Muscle of leg (tissue), 11 donors: Measurements from ENCODE around the gene RREB1. TPM values are rescaled to one million over a fixed set of nuclear protein-coding genes. Genes with fewer than 3 reads are reported as not detected.

ENCODE experiments used
- DNase-seq: peaks from one replicate; pipeline ENCODE4 v3.0.0; 2013
- H3K27ac ChIP-seq: one replicate; pipeline ENCODE4 v1.5.1; 2013; ENCODE audit warnings: mild to moderate bottlenecking, low read length, control low read depth
- H3K27me3 ChIP-seq: one replicate; pipeline ENCODE4 v1.6.1; 2013; ENCODE audit warnings: low read length; ENCODE audit not compliant: control insufficient read depth, insufficient read depth
- H3K36me3 ChIP-seq: one replicate; pipeline ENCODE4 v1.6.1; 2013; ENCODE audit warnings: low read length; ENCODE audit not compliant: control insufficient read depth, insufficient read depth
- H3K4me1 ChIP-seq: one replicate; pipeline ENCODE4 v1.6.1; 2013; ENCODE audit warnings: low read length; ENCODE audit not compliant: control insufficient read depth, insufficient read depth
- H3K4me3 ChIP-seq: one replicate; pipeline ENCODE4 v1.5.1; 2013; ENCODE audit warnings: low read length, control low read depth
- H3K9me3 ChIP-seq: replicated peaks from 2 replicates; pipeline ENCODE4 v1.6.1; 2013; ENCODE audit warnings: low read depth, low read length; ENCODE audit not compliant: control insufficient read depth
- WGBS: methylation state at CpG from one replicate; pipeline ENCODE4 v1.1.5; 2013; ENCODE audit warnings: missing lambda C conversion rate; ENCODE audit not compliant: insufficient coverage; 5-methylcytosine and 5-hydroxymethylcytosine counted together
- polyA plus RNA-seq, 8 donors: library from polyadenylated mRNA; unstranded; fragments of 120-200 nt; gene quantifications; one replicate each; pipeline versions ENCODE4 v1.2.1 to v1.2.3, GENCODE V29; 2013; ENCODE audit warnings: inconsistent platforms in 1 of 8, low replicate concordance in 1 of 8; ENCODE audit not compliant: insufficient read length in 8 of 8, insufficient read depth in 1 of 8
- total RNA-seq: library from RNA; stranded (reverse); fragments of 120-200 nt; gene quantifications from one replicate; pipeline ENCODE4 v1.2.4, GENCODE V29; 2013

The RREB1 gene
- total and polyA plus RNA-seq, 9 donors = 12.2 to 21.4 (median 19.0) TPM

GRCh38 chr6:7282097-7282906 lies 174.5 kb downstream of the RREB1 start:
- peaks cover 14% of the 10 kb centered on the region for H3K36me3 ChIP-seq

GRCh38 chr6:7283676-7284075 lies 175.9 kb downstream of the RREB1 start:
- DNase-seq = no peak
- H3K4me3 ChIP-seq = no peak overlapping the region
- H3K27ac ChIP-seq = no peak overlapping the region
- no peaks in the 10 kb centered on the region for H3K27me3 ChIP-seq
- peaks cover 14% of the 10 kb centered on the region for H3K36me3 ChIP-seq
- H3K4me1 ChIP-seq = no peaks in the 10 kb centered on the region
- H3K9me3 ChIP-seq = no peaks in the 10 kb centered on the region
- WGBS = no CpG with 5 or more reads among the region's 2 CpGs

More at GRCh38 chr6:7282097-7282906, 174.5 kb downstream of the RREB1 start:
- Histone ChIP-seq H3K4me1 (no peaks in the 10 kb centered on the region), H3K27me3 (no peaks in the 10 kb centered on the region), H3K27ac (no peak overlapping the region), H3K4me3 (no peak overlapping the region), H3K9me3 (no peaks in the 10 kb centered on the region)
- DNase-seq = no peak
- 83% methylated on average over 10 of the region's 10 CpGs for WGBS

- H3K36me3 ChIP-seq = peaks cover 17% of the 10 kb centered on the region
- WGBS = 100% methylated on average over 2 of the region's 6 CpGs
- H3K27me3 ChIP-seq = no peaks in the 10 kb centered on the region
These were observed 177.7 kb downstream of the RREB1 start for GRCh38 chr6:7285416-7285815.

GRCh38 chr6:7290079-7290478 lies 182.3 kb downstream of the RREB1 start:
- no peak overlapping the region for H3K27ac ChIP-seq
- H3K4me3 ChIP-seq = no peak overlapping the region
- no peaks in the 10 kb centered on the region for H3K4me1 ChIP-seq
- H3K36me3 ChIP-seq = peaks cover 27% of the 10 kb centered on the region
- no peaks in the 10 kb centered on the region for H3K27me3 ChIP-seq
- DNase-seq = no peak
- no peaks in the 10 kb centered on the region for H3K9me3 ChIP-seq
- WGBS = no CpG with 5 or more reads among the region's 1 CpG

More at GRCh38 chr6:7285416-7285815, 177.7 kb downstream of the RREB1 start:
- DNase-seq = no peak
- Histone ChIP-seq H3K9me3 (no peaks in the 10 kb centered on the region), H3K4me3 (no peak overlapping the region), H3K4me1 (no peaks in the 10 kb centered on the region), H3K27ac (no peak overlapping the region)

GRCh38 chr6:7292596-7293255 lies 185.0 kb downstream of the RREB1 start:
- no peak for DNase-seq
- 100% methylated on average over 2 of the region's 6 CpGs for WGBS
- no peaks in the 10 kb centered on the region for H3K4me1 ChIP-seq
- no peak overlapping the region for H3K4me3 ChIP-seq
- H3K27ac ChIP-seq = no peak overlapping the region
- no peaks in the 10 kb centered on the region for H3K27me3 ChIP-seq
- H3K36me3 ChIP-seq = peaks cover 29% of the 10 kb centered on the region
- H3K9me3 ChIP-seq = no peaks in the 10 kb centered on the region

- Histone ChIP-seq H3K4me1 (no peaks in the 10 kb centered on the region), H3K27ac (no peak overlapping the region), H3K27me3 (no peaks in the 10 kb centered on the region), H3K4me3 (no peak overlapping the region), H3K36me3 (peaks cover 33% of the 10 kb centered on the region), H3K9me3 (no peaks in the 10 kb centered on the region)
- DNase-seq = no peak
- WGBS = no CpG with 5 or more reads among the region's 3 CpGs
These were observed 188.2 kb downstream of the RREB1 start for GRCh38 chr6:7295916-7296315.

GRCh38 chr6:7296602-7297001 lies 188.8 kb downstream of the RREB1 start:
- no CpG with 5 or more reads among the region's 2 CpGs for WGBS
- H3K4me1 ChIP-seq = no peaks in the 10 kb centered on the region
- DNase-seq = no peak
- H3K4me3 ChIP-seq = no peak overlapping the region
- no peaks in the 10 kb centered on the region for H3K27me3 ChIP-seq
- H3K36me3 ChIP-seq = peaks cover 40% of the 10 kb centered on the region
- no peaks in the 10 kb centered on the region for H3K9me3 ChIP-seq
- H3K27ac ChIP-seq = no peak overlapping the region

GRCh38 chr6:7298113-7298512 lies 190.4 kb downstream of the RREB1 start:
- Histone ChIP-seq H3K9me3 (no peaks in the 10 kb centered on the region), H3K4me3 (no peak overlapping the region), H3K27me3 (no peaks in the 10 kb centered on the region), H3K27ac (no peak overlapping the region), H3K36me3 (peaks cover 38% of the 10 kb centered on the region), H3K4me1 (no peaks in the 10 kb centered on the region)
- WGBS = no CpG with 5 or more reads among the region's 1 CpG
- DNase-seq = no peak

- WGBS = 96% methylated on average over 3 of the region's 5 CpGs
- Histone ChIP-seq H3K36me3 (peaks cover 49% of the 10 kb centered on the region), H3K27me3 (no peaks in the 10 kb centered on the region), H3K4me3 (no peak overlapping the region), H3K27ac (no peak overlapping the region), H3K9me3 (no peaks in the 10 kb centered on the region), H3K4me1 (no peaks in the 10 kb centered on the region)
- no peak for DNase-seq
These were observed 193.2 kb downstream of the RREB1 start for GRCh38 chr6:7300926-7301325.
